Caco-2 (cell line): ENCODE results near the gene SHMT1. TPM values are rescaled to one million over a fixed set of nuclear protein-coding genes. Genes with fewer than 3 reads are reported as not detected.

Source experiments
- BruUV-seq: library from RNA; stranded (reverse); fragments of 400-500 nt; replicated peaks from 2 replicates; lab custom pipeline; 2021; lab: Mats Ljungman, UMichigan
- CTCF ChIA-PET: fragments of 300-600 bp; sonication (Branson Sonifier 250); formaldehyde crosslinking; loops from one replicate; lab custom pipeline; 2022; ENCODE audit warnings: antibody characterized with exemption; lab: Charles Lee
- POLR2A ChIA-PET: fragments of 300-600 bp; sonication (Branson Sonifier 250); formaldehyde crosslinking; loops from one replicate; lab custom pipeline; 2022; ENCODE audit warnings: antibody characterized with exemption; lab: Charles Lee
- DNase-seq, 2 experiments: peaks; one replicate each; pipeline versions ENCODE4 v3.0.0 to v3.0.0-alpha.2; 2020 to 2022
- H3K27me3 ChIP-seq: replicated peaks from 2 replicates; pipeline ENCODE4 v1.6.0; 2011; ENCODE audit warnings: low read length; ENCODE audit not compliant: control insufficient read depth, insufficient read depth
- H3K36me3 ChIP-seq: 2 replicates; pipeline ENCODE4 v1.5.1; 2011; ENCODE audit warnings: low read length; ENCODE audit not compliant: control insufficient read depth, insufficient read depth
- H3K4me1 ChIP-seq: fragments of 250-450 bp; sonication (Bioruptor Pico); 2 replicates; pipeline ENCODE4 v1.5.1; 2020; ENCODE audit warnings: mild to moderate bottlenecking
- H3K4me3 ChIP-seq: 2 replicates; pipeline ENCODE4 v1.5.1; 2011; ENCODE audit warnings: low read depth, mild to moderate bottlenecking, control low read depth, low read length
- H3K9me3 ChIP-seq: fragments of 250-450 bp; sonication (Bioruptor Pico); 2 replicates; pipeline ENCODE4 v1.5.1; 2020; ENCODE audit warnings: mild to moderate bottlenecking, moderate library complexity
- H3K27ac Mint-ChIP-seq: one replicate; pipeline ENCODE4 v1.8.0; 2022; ENCODE audit warnings: mixed read lengths; ENCODE audit not compliant: unreplicated experiment
- H3K27me3 Mint-ChIP-seq: one replicate; pipeline ENCODE4 v1.8.0; 2022; ENCODE audit warnings: mixed read lengths; ENCODE audit not compliant: insufficient read depth, unreplicated experiment
- H3K36me3 Mint-ChIP-seq: one replicate; pipeline ENCODE4 v1.8.0; 2022; ENCODE audit warnings: mild to moderate bottlenecking, mixed read lengths; ENCODE audit not compliant: insufficient read depth, unreplicated experiment
- H3K4me1 Mint-ChIP-seq: one replicate; pipeline ENCODE4 v1.8.0; 2022; ENCODE audit warnings: low read depth, mixed read lengths; ENCODE audit not compliant: unreplicated experiment
- H3K4me3 Mint-ChIP-seq: one replicate; pipeline ENCODE4 v1.8.0; 2022; ENCODE audit warnings: mild to moderate bottlenecking, moderate library complexity, mixed read lengths; ENCODE audit not compliant: unreplicated experiment
- H3K9me3 Mint-ChIP-seq: one replicate; pipeline ENCODE4 v1.8.0; 2022; ENCODE audit warnings: mixed read lengths; ENCODE audit not compliant: unreplicated experiment
- CTCF ChIP-seq, 2 experiments: fragments of 200-600 bp in 1 of 2; IDR thresholded peaks; 1 replicate in 1 of 2; 2 replicates in 1 of 2; pipeline versions ENCODE4 v1.5.1 to v1.8.0; 2011 to 2022; ENCODE audit warnings: antibody characterized with exemption in 1 of 2, control low read depth in 1 of 2, inconsistent platforms in 1 of 2, low read depth in 1 of 2, low read length in 1 of 2, mild to moderate bottlenecking in 1 of 2, moderate library complexity in 1 of 2; ENCODE audit not compliant: insufficient read depth in 1 of 2, severe bottlenecking in 1 of 2, unreplicated experiment in 1 of 2
- intact Hi-C: fragments of 100-400 bp; cut with micrococcal nuclease; formaldehyde crosslinking; loops from one replicate; pipeline ENCODE4 v1.10.0; 2022; ENCODE audit not compliant: unreplicated experiment
- total RNA-seq: library from RNA; stranded (reverse); gene quantifications from 2 replicates; pipeline ENCODE4 v1.2.3, GENCODE V29; 2022

The SHMT1 gene
- total RNA-seq, 1 experiment from 2014 or later: 72.4 TPM

GRCh38 chr17:18371455-18371854 lies 8.1 kb upstream of the SHMT1 start:
- ChIA-PET POLR2A (no interaction called here), CTCF (no interaction called here)
- no peak for TF ChIP-seq CTCF (IDR thresholded peaks at IDR 0.05; ENCODE audit: insufficient read depth in 1 of 2, low read depth in 1 of 2, low read length in 1 of 2, severe bottlenecking in 1 of 2, unreplicated experiment in 1 of 2)
- H3K36me3 Mint-ChIP-seq: no peaks in the 10 kb centered on the region
- no peaks in the 10 kb centered on the region for H3K4me1 ChIP-seq
- H3K9me3 ChIP-seq: no peaks in the 10 kb centered on the region
- H3K4me3 ChIP-seq: no peak overlapping the region
- H3K27ac Mint-ChIP-seq: no peak overlapping the region
- H3K4me1 Mint-ChIP-seq: no peaks in the 10 kb centered on the region
- no peaks in the 10 kb centered on the region for H3K9me3 Mint-ChIP-seq
- no peaks in the 10 kb centered on the region for H3K36me3 ChIP-seq
- BruUV-seq: no TSS peak
- H3K27me3 Mint-ChIP-seq: no peaks in the 10 kb centered on the region
- intact Hi-C loops: no loop called here
- no peaks in the 10 kb centered on the region; the same call in 1 of the 2 replicates for H3K27me3 ChIP-seq
- no peak for DNase-seq
- no peak overlapping the region for H3K4me3 Mint-ChIP-seq

- ChIA-PET POLR2A (no interaction called here), CTCF (no interaction called here)
- H3K27me3 ChIP-seq: no peaks in the 10 kb centered on the region; the same call in 1 of the 2 replicates
- Mint-ChIP-seq H3K9me3 (no peaks in the 10 kb centered on the region), H3K4me1 (no peaks in the 10 kb centered on the region), H3K27ac (no peak overlapping the region), H3K27me3 (no peaks in the 10 kb centered on the region), H3K36me3 (no peaks in the 10 kb centered on the region), H3K4me3 (no peak overlapping the region)
- no peaks in the 10 kb centered on the region for H3K9me3 ChIP-seq
- no peaks in the 10 kb centered on the region for H3K36me3 ChIP-seq
- no TSS peak for BruUV-seq
- DNase-seq: no peak
- no peak overlapping the region for H3K4me3 ChIP-seq
- intact Hi-C loops: no loop called here
- no peaks in the 10 kb centered on the region for H3K4me1 ChIP-seq
- TF ChIP-seq CTCF (IDR thresholded peaks at IDR 0.05; ENCODE audit: insufficient read depth in 1 of 2, low read depth in 1 of 2, low read length in 1 of 2, severe bottlenecking in 1 of 2, unreplicated experiment in 1 of 2): no peak
Measured at GRCh38 chr17:18370761-18371160, 7.4 kb upstream of the SHMT1 start.

- H3K4me1 Mint-ChIP-seq: no peaks in the 10 kb centered on the region
- intact Hi-C loops: no loop called here
- no TSS peak for BruUV-seq
Measured at GRCh38 chr17:18368946-18369345, 5.6 kb upstream of the SHMT1 start.

More at GRCh38 chr17:18368946-18369345, 5.6 kb upstream of the SHMT1 start:
- Histone ChIP-seq H3K27me3 (no peaks in the 10 kb centered on the region; the same call in 1 of the 2 replicates), H3K4me1 (no peaks in the 10 kb centered on the region), H3K36me3 (no peaks in the 10 kb centered on the region), H3K4me3 (no peak overlapping the region), H3K9me3 (no peaks in the 10 kb centered on the region)
- Mint-ChIP-seq H3K27ac (no peak overlapping the region), H3K4me3 (no peak overlapping the region), H3K27me3 (no peaks in the 10 kb centered on the region), H3K9me3 (no peaks in the 10 kb centered on the region), H3K36me3 (no peaks in the 10 kb centered on the region)
- CTCF ChIA-PET: no interaction called here
- peak; percentile 34 to 62 for DNase-seq
- POLR2A ChIA-PET: no interaction called here
- TF ChIP-seq CTCF (IDR thresholded peaks at IDR 0.05; ENCODE audit: insufficient read depth in 1 of 2, low read depth in 1 of 2, low read length in 1 of 2, severe bottlenecking in 1 of 2, unreplicated experiment in 1 of 2): no peak
